Sigmoid colon (tissue), 7 donors: ENCODE data around the gene SAPCD2. TPM values are rescaled to one million over a fixed set of nuclear protein-coding genes. Genes with fewer than 3 reads are reported as not detected.
A peak's percentile ranks its signal among the peaks of the same experiment; 100 is the strongest.

Experiments used
- DNase-seq: peaks from one replicate; pipeline ENCODE4 v3.0.0-alpha.2; 2019
- H3K27ac ChIP-seq, 4 donors: fragments of 200-600 bp; sonication (generic); one replicate each; pipeline ENCODE4 v1.5.1; 2016 to 2019; ENCODE audit warnings: mild to moderate bottlenecking in 1 of 4
- H3K27me3 ChIP-seq, 3 donors: fragments of 200-600 bp; sonication (generic); one replicate each; pipeline ENCODE4 v1.5.1; 2019; ENCODE audit warnings: mild to moderate bottlenecking in 1 of 3
- H3K36me3 ChIP-seq, 4 donors: fragments of 200-600 bp; sonication (generic); one replicate each; pipeline ENCODE4 v1.5.1; 2016 to 2019
- H3K4me1 ChIP-seq, 4 donors: fragments of 200-600 bp; sonication (generic); one replicate each; pipeline ENCODE4 v1.5.1; 2017 to 2019
- H3K4me3 ChIP-seq, 4 donors: fragments of 200-600 bp; sonication (generic); one replicate each; pipeline ENCODE4 v1.5.1; 2017 to 2019; ENCODE audit warnings: mild to moderate bottlenecking in 2 of 4, moderate library complexity in 1 of 4
- H3K9me3 ChIP-seq, 4 donors: fragments of 200-600 bp in 3 of 4; sonication (generic) in 3 of 4; one replicate each; pipeline versions ENCODE4 v1.5.1 to v1.6.1; 2013 to 2019
- CTCF ChIP-seq, 4 experiments: fragments of 450-650 bp in 3 of 4; fragments of 200-600 bp in 1 of 4; IDR thresholded peaks; one replicate each; pipeline ENCODE4 v1.5.1; 2016 to 2019; ENCODE audit warnings: antibody characterized with exemption in 4 of 4, mild to moderate bottlenecking in 3 of 4, moderate library complexity in 2 of 4
- EP300 ChIP-seq, 4 donors: sonication (generic); formaldehyde crosslinking; IDR thresholded peaks; one replicate each; pipeline ENCODE4 v1.6.1; 2017; ENCODE audit warnings: antibody characterized with exemption in 4 of 4
- POLR2A ChIP-seq, 2 donors: fragments of 450-650 bp; IDR thresholded peaks; one replicate each; pipeline ENCODE4 v1.6.1; 2016; ENCODE audit warnings: antibody characterized with exemption in 2 of 2, mild to moderate bottlenecking in 2 of 2, moderate library complexity in 2 of 2
- POLR2AphosphoS5 ChIP-seq, 4 donors: sonication (generic); formaldehyde crosslinking; IDR thresholded peaks; one replicate each; pipeline ENCODE4 v1.6.1; 2017; ENCODE audit warnings: antibody characterized with exemption in 4 of 4
- WGBS, 2 donors: extraction: QIAGEN DNeasy Blood & Tissue Kit; methylation state at CpG; one replicate each; pipeline ENCODE4 v1.1.7; 2013; 5-methylcytosine and 5-hydroxymethylcytosine counted together
- intact Hi-C: fragments of 100-400 bp; cut with DNase I; formaldehyde crosslinking; loops from one replicate; pipeline ENCODE4 v1.15.1; 2023
- polyA plus RNA-seq, 3 donors: library from polyadenylated mRNA; stranded (reverse); fragments of 200-250 nt; gene quantifications; one replicate each; pipeline ENCODE4 v1.2.3, GENCODE V29; 2013
- total RNA-seq, 4 donors: library from RNA; depleted of rRNA; stranded (reverse); fragments of >200 nt; gene quantifications; one replicate each; pipeline ENCODE4 v1.1.0, GENCODE V29; 2016
- donor health status: healthy with polysubstance abuse.
- donor health status: Bipolar disorder and iron deficiency.
- donor health status: healthy.

Gene SAPCD2
- total and polyA plus RNA-seq, 7 donors = 0.81 to 16.4 (median 3.7) TPM; not detected in 3

GRCh38 chr9:137113385-137114159, 43.2 kb upstream of the SAPCD2 start:
- 28 to 44% methylated on average over 66 of the region's 66 CpGs for WGBS, 2 donors
- Histone ChIP-seq H3K27ac (no peak overlapping the region), H3K4me3 (peak overlapping the region; percentile 16 to 80 (median 68)), H3K36me3 (peaks cover 10 to 43% (median 22%) of the 10 kb centered on the region in 4 donors), H3K9me3 (no peaks in the 10 kb centered on the region), H3K27me3 (no peaks in the 10 kb centered on the region), H3K4me1 (peaks cover 0 to 18% (median 14%) of the 10 kb centered on the region in 4 donors)
- intact Hi-C loops = loop anchor here (2.0 kb wide), 2 partner anchors 27 to 109 kb away; partner anchors contain the start of genes MAN1B1 and RNF208
- no peak for TF ChIP-seq POLR2AphosphoS5 (IDR thresholded peaks at IDR 0.05)
- TF ChIP-seq EP300 (IDR thresholded peaks at IDR 0.05) = no peak
- TF ChIP-seq CTCF (IDR thresholded peaks at IDR 0.05) = no peak
- no peak for TF ChIP-seq POLR2A (IDR thresholded peaks at IDR 0.05)
- peak; percentile 62 for DNase-seq

DNA sequence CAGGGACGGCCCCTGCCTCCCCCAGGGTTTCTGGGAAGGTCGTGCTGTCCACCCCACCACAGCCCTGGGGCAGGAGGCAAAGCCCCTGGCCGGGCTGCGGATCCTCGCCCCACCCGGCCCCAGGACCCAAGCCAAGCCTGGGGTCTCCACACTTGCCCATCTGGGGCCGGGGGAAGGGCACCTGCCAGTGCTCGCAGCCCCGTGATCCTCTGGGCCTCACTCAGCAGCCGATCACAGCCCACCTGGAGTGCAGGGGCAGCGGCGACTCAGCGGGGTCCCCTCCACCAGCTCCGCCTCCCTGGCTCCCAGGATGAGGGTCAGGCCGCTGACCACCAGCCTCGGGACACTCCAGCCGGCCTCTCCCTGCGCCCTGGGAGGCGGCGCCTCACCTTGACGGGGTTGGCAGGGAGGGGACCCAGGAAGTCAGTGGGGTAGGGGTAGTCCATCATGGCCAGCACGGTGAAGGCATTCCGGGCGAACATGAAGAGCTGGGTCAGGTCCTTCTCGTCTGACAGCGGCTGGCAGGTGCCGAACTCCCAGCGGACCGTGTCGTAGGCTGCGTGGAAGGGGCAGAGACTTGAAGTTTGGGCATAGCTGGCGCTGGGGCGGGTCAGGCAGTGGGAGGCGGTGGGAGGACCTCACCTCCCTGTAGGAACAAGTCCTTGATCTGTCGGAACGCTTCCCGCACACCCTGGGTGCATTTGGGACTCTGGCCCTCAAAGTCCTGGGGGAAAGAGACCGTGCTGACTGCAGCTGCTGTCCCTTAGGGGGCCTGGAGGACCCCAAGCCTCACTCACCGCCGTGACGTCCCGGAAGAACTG, 42.4 kb upstream of the SAPCD2 start:
- Histone ChIP-seq H3K27me3 (no peaks in the 10 kb centered on the region), H3K9me3 (no peaks in the 10 kb centered on the region), H3K36me3 (peaks cover 13 to 51% (median 29%) of the 10 kb centered on the region in 4 donors), H3K4me3 (no peak overlapping the region), H3K4me1 (peaks cover 0 to 18% (median 14%) of the 10 kb centered on the region in 4 donors), H3K27ac (no peak overlapping the region)
- no peak for TF ChIP-seq EP300 (IDR thresholded peaks at IDR 0.05)
- TF ChIP-seq POLR2AphosphoS5 (IDR thresholded peaks at IDR 0.05) = no peak
- TF ChIP-seq CTCF (IDR thresholded peaks at IDR 0.05) = no peak
- TF ChIP-seq POLR2A (IDR thresholded peaks at IDR 0.05) = no peak
- peak; percentile 64 for DNase-seq
- intact Hi-C loops = no loop called here
- WGBS, 2 donors = 95 to 97% methylated on average over 42 of the region's 42 CpGs

GRCh38 chr9:137111788-137112563, 41.6 kb upstream of the SAPCD2 start:
- Histone ChIP-seq H3K27me3 (no peaks in the 10 kb centered on the region), H3K36me3 (peaks cover 21 to 59% (median 34%) of the 10 kb centered on the region in 4 donors), H3K9me3 (no peaks in the 10 kb centered on the region), H3K27ac (no peak overlapping the region), H3K4me3 (no peak overlapping the region), H3K4me1 (peaks cover 0 to 18% (median 14%) of the 10 kb centered on the region in 4 donors)
- 87 to 92% methylated on average over 35 of the region's 35 CpGs for WGBS, 2 donors
- no peak for DNase-seq
- no peak for TF ChIP-seq POLR2A (IDR thresholded peaks at IDR 0.05)
- no peak for TF ChIP-seq POLR2AphosphoS5 (IDR thresholded peaks at IDR 0.05)
- no peak for TF ChIP-seq CTCF (IDR thresholded peaks at IDR 0.05)
- TF ChIP-seq EP300 (IDR thresholded peaks at IDR 0.05) = no peak
- intact Hi-C loops = no loop called here

- no peaks in the 10 kb centered on the region for H3K9me3 ChIP-seq
- peaks cover 23 to 67% (median 36%) of the 10 kb centered on the region in 4 donors for H3K36me3 ChIP-seq
- H3K4me3 ChIP-seq = no peak overlapping the region
- intact Hi-C loops = no loop called here
- 88 to 93% methylated on average over 28 of the region's 28 CpGs for WGBS, 2 donors
- H3K4me1 ChIP-seq = peaks cover 0 to 18% (median 14%) of the 10 kb centered on the region in 4 donors
- H3K27me3 ChIP-seq = no peaks in the 10 kb centered on the region
- TF ChIP-seq CTCF (IDR thresholded peaks at IDR 0.05) = no peak
- TF ChIP-seq POLR2AphosphoS5 (IDR thresholded peaks at IDR 0.05) = no peak
- TF ChIP-seq EP300 (IDR thresholded peaks at IDR 0.05) = no peak
- no peak for TF ChIP-seq POLR2A (IDR thresholded peaks at IDR 0.05)
- DNase-seq = no peak
- no peak overlapping the region for H3K27ac ChIP-seq
These were observed 40.8 kb upstream of the SAPCD2 start for GRCh38 chr9:137110911-137111787.
